Activated naive CD4-positive, alpha-beta T cell treated with Interleukin-2 at 50 U/mL for 16 hours (primary cell): ENCODE results near the gene NXPE2.

Experiments
- DNase-seq: peaks from one replicate; pipeline ENCODE4 v3.0.0-alpha.2; 2020

Gene NXPE2

GRCh38 chr11:114746013-114746412 lies 67.7 kb downstream of the NXPE2 start:
- DNase-seq, result no peak
